Activated CD8-positive, alpha-beta T cell treated with anti-CD3 and anti-CD28 coated beads, Interleukin-2, amount 10 ng/mL, durations not matched to agents 7 days and 5 days (primary cell): ENCODE results near the gene CCDC83. TPM values are rescaled to one million over a fixed set of nuclear protein-coding genes. Genes with fewer than 3 reads are reported as not detected.
"Not testable (repeated sequence)": the region's sequence is repeated elsewhere in the genome, so short reads cannot be mapped to it uniquely, and the experiment has no call there.

ENCODE experiments used
- ATAC-seq: fragments of 150-1000 bp; cut with Tn5 transposase; one replicate; pipeline ENCODE4 v1.10.0; 2021; ENCODE audit warnings: moderate library complexity
- CTCF ChIA-PET: fragments of 350-600 bp; sonication (Branson Sonifier 250); formaldehyde crosslinking; loops from one replicate; lab custom pipeline; 2021; ENCODE audit warnings: antibody characterized with exemption; lab: Charles Lee
- POLR2A ChIA-PET: fragments of 350-600 bp; sonication (Branson Sonifier 250); formaldehyde crosslinking; loops from one replicate; lab custom pipeline; 2021; ENCODE audit warnings: antibody characterized with exemption; lab: Charles Lee
- DNase-seq: peaks from one replicate; pipeline ENCODE4 v3.0.0-alpha.2; 2020
- H3K27ac Mint-ChIP-seq: one replicate; pipeline ENCODE4 v1.8.0; 2021; ENCODE audit warnings: mild to moderate bottlenecking, mixed read lengths
- H3K27me3 Mint-ChIP-seq: one replicate; pipeline ENCODE4 v1.8.0; 2021; ENCODE audit warnings: low read depth, mixed read lengths
- H3K36me3 Mint-ChIP-seq: one replicate; pipeline ENCODE4 v1.8.0; 2021; ENCODE audit warnings: low read depth, mixed read lengths
- H3K4me1 Mint-ChIP-seq: one replicate; pipeline ENCODE4 v1.8.0; 2021; ENCODE audit warnings: low read depth, mixed read lengths
- H3K4me3 Mint-ChIP-seq: one replicate; pipeline ENCODE4 v1.8.0; 2021; ENCODE audit warnings: mild to moderate bottlenecking, mixed read lengths
- H3K9me3 Mint-ChIP-seq: one replicate; pipeline ENCODE4 v1.8.0; 2022; ENCODE audit warnings: mixed read lengths; ENCODE audit not compliant: insufficient read depth
- total RNA-seq, 2 experiments: library from RNA; stranded (reverse); gene quantifications; one replicate each; pipeline ENCODE4 v1.2.3, GENCODE V29; 2021

Gene CCDC83
- total RNA-seq, 2 experiments from 2014 or later = not detected

- Mint-ChIP-seq H3K4me1 (peaks cover 21% of the 10 kb centered on the region), H3K9me3 (peaks cover 16% of the 10 kb centered on the region), H3K36me3 (peaks cover 20% of the 10 kb centered on the region), H3K27ac (no peak overlapping the region), H3K4me3 (no peak overlapping the region), H3K27me3 (no peaks in the 10 kb centered on the region)
- ChIA-PET CTCF (interaction anchor here (0.9 to 1.2 kb wide), 3 partner anchors 24 to 324 kb away, joined by 3 to 7 read pairs (median 3); partner anchors contain the start of gene CCDC83), POLR2A (interaction anchor here (0.6 kb wide), 1 partner anchor 21 kb away, joined by 3 read pairs; no protein-coding TSS in a partner anchor)
- DNase-seq = no peak
- ATAC-seq = no peak
These were observed 91.0 kb downstream of the CCDC83 start for GRCh38 chr11:85946221-85946620.

DNA sequence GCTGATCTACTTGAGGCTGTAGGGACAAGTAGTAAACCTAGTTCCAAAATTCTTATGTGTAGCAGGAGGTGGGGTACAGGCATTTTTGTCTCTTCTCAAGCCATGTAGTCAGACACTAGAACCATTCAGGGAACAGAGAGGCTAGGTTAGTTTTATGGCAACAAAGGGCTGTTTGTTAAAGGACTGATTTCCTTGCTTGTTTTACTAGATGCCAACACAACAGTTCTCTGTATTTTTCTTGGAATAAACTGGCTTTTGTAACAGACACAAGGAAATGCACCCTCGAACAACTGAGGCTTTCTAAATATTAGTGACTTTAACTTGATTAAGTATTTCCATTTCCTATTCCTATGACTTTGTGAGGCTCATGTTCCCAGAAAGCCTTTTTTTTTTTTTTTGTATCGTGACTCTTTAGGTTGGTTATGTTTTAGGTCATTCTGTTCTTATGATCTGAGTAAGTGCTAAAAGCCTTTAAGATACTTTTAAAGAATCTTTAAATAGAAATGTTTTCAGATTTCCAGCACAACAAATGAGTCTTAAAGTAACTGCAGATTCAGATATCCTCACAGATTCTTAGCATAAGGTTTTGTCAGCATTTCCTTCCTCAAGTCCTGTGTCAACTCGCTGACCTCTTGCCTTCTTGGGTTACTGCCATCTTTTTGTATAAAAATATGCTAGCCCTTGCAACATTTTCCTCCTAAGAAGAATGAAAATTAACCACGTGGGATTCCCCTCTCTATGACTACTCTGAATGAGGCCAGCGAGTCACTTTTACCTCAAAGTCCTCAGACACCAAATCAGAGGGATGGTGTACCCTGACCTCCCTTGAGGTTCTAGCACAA lies 92.5 kb downstream of the CCDC83 start:
- ChIA-PET CTCF (interaction anchor here (0.7 to 1.3 kb wide), 2 partner anchors 14 to 71 kb away, joined by 3 to 4 read pairs; no protein-coding TSS in a partner anchor), POLR2A (no interaction called here)

DNA sequence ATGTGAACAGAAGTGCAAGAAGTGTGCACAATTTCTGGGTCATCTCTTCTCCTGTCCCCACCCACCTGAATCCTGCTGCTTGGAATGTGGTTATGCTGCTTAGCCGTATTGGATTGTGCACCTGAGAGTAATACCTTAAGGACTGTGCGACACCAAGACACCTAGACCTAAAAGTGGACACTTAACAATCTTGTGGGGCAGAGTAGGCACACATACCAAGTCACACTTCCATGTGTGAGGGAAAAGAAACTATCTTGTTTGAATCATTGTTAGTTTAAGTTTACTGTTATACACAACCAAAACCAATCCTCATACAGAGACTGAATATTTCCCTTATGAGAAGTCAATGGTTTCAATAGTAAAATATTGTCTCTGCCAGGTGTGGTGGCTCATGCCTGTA lies 93.7 kb downstream of the CCDC83 start:
- DNase-seq (no peak), ATAC-seq (no peak)
- no peak overlapping the region for H3K4me3 Mint-ChIP-seq

More for the DNA sequence above, 92.5 kb downstream of the CCDC83 start:
- ATAC-seq = no peak
- Mint-ChIP-seq H3K27me3 (no peaks in the 10 kb centered on the region), H3K36me3 (peaks cover 27% of the 10 kb centered on the region), H3K4me1 (peaks cover 21% of the 10 kb centered on the region), H3K9me3 (peaks cover 16% of the 10 kb centered on the region), H3K4me3 (no peak overlapping the region), H3K27ac (no peak overlapping the region)
- DNase-seq = no peak

DNA sequence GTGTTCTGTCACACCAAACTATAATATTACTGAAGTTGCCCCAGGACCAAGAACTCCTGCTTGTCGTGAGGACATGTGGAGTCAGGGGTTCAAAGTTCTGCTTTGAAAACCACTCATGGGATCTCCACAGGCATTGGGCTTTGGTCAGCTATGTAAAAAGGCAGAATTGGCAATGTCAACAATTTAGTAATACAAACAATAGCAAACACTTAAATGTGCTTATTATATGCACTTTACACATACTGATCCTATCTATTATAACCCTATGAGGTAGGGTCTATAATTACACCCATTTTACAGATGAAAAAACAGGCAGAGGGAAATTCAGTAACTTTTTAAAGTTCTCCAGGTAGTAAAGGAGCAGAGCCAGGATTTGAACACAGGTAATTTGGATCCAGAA lies 94.6 kb downstream of the CCDC83 start:
- peaks cover 44% of the 10 kb centered on the region for H3K36me3 Mint-ChIP-seq
- peaks cover 14% of the 10 kb centered on the region for H3K9me3 Mint-ChIP-seq
- peaks cover 21% of the 10 kb centered on the region for H3K4me1 Mint-ChIP-seq
- DNase-seq (no peak), ATAC-seq (no peak)
- POLR2A ChIA-PET = interaction anchor here (1.3 kb wide), 1 partner anchor 19 kb away, joined by 4 read pairs; no protein-coding TSS in a partner anchor
- CTCF ChIA-PET = no interaction called here
- no peak overlapping the region for H3K4me3 Mint-ChIP-seq
- no peaks in the 10 kb centered on the region for H3K27me3 Mint-ChIP-seq
- no peak overlapping the region for H3K27ac Mint-ChIP-seq

More for the DNA sequence above, 93.7 kb downstream of the CCDC83 start:
- POLR2A ChIA-PET = no interaction called here
- Mint-ChIP-seq H3K4me1 (peaks cover 21% of the 10 kb centered on the region), H3K36me3 (peaks cover 37% of the 10 kb centered on the region), H3K9me3 (peaks cover 16% of the 10 kb centered on the region), H3K27ac (no peak overlapping the region), H3K27me3 (no peaks in the 10 kb centered on the region)
- CTCF ChIA-PET = interaction anchor here (0.7 to 1.3 kb wide), 2 partner anchors 12 to 73 kb away, joined by 3 to 4 read pairs; no protein-coding TSS in a partner anchor

GRCh38 chr11:85950317-85951048 lies 95.3 kb downstream of the CCDC83 start:
- no peak overlapping the region for H3K27ac Mint-ChIP-seq
- ChIA-PET CTCF (no interaction called here), POLR2A (interaction anchor here (0.6 to 1.3 kb wide), 2 partner anchors 9 to 18 kb away, joined by 4 read pairs; no protein-coding TSS in a partner anchor)
- ATAC-seq (no peak), DNase-seq (no peak)
- H3K9me3 Mint-ChIP-seq = peaks cover 9% of the 10 kb centered on the region
- no peak overlapping the region for H3K4me3 Mint-ChIP-seq
- H3K36me3 Mint-ChIP-seq = peaks cover 41% of the 10 kb centered on the region
- H3K27me3 Mint-ChIP-seq = no peaks in the 10 kb centered on the region
- peaks cover 19% of the 10 kb centered on the region for H3K4me1 Mint-ChIP-seq

DNA sequence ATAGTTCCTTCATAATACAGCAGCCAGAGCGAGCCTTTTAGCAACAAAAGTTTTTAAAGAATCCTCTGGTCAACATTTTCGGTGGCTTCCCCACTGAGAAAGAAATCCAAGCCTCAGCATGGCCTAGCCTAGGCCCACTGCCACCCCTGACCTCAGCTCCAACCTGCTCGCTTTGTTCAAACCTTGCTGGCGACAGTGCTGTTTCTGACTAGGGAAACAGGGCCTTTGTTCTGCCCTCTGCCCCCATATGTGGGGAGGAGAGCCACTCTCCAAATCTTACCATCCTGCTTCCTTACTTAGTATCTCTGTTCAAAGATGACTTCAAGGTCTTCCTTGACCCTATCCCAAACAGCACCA lies 95.8 kb downstream of the CCDC83 start:
- DNase-seq (no peak), ATAC-seq (no peak)
- no peak overlapping the region for H3K4me3 Mint-ChIP-seq
- H3K9me3 Mint-ChIP-seq = peaks cover 4% of the 10 kb centered on the region
- peaks cover 14% of the 10 kb centered on the region for H3K4me1 Mint-ChIP-seq
- no peak overlapping the region for H3K27ac Mint-ChIP-seq
- ChIA-PET CTCF (interaction anchor here (0.8 kb wide), 1 partner anchor 27 kb away, joined by 3 read pairs; no protein-coding TSS in a partner anchor), POLR2A (interaction anchor here (0.6 to 1.3 kb wide), 2 partner anchors 8 to 18 kb away, joined by 4 read pairs; no protein-coding TSS in a partner anchor)
- peaks cover 41% of the 10 kb centered on the region for H3K36me3 Mint-ChIP-seq
- H3K27me3 Mint-ChIP-seq = no peaks in the 10 kb centered on the region

GRCh38 chr11:85951428-85952107 lies 96.4 kb downstream of the CCDC83 start:
- Mint-ChIP-seq H3K4me1 (peaks cover 10% of the 10 kb centered on the region), H3K4me3 (no peak overlapping the region), H3K27me3 (no peaks in the 10 kb centered on the region), H3K9me3 (no peaks in the 10 kb centered on the region), H3K27ac (no peak overlapping the region), H3K36me3 (peaks cover 46% of the 10 kb centered on the region)
- DNase-seq (no peak), ATAC-seq (no peak)
- ChIA-PET CTCF (interaction anchor here (0.8 kb wide), 1 partner anchor 27 kb away, joined by 3 read pairs; no protein-coding TSS in a partner anchor), POLR2A (no interaction called here)

DNA sequence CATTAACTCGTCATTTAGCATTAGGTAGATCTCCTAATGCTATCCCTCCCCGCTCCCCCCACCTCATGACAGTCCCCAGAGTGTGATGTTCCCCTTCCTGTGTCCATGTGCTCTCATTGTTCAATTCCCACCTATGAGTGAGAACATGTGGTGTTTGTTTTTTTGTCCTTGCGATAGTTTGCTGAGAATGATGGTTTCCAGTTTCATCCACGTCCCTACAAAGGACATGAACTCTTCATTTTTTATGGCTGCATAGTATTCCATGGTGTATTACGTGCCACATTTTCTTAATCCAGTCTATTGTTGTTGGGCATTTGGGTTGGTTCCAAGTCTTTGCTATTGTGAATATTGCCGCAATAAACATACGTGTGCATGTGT lies 96.9 kb downstream of the CCDC83 start:
- H3K27ac Mint-ChIP-seq, CTCF ChIA-PET, POLR2A ChIA-PET, H3K27me3 Mint-ChIP-seq, H3K4me3 Mint-ChIP-seq, ATAC-seq, DNase-seq, H3K9me3 Mint-ChIP-seq: not testable (repeated sequence)
- Mint-ChIP-seq H3K36me3 (peaks cover 49% of the 10 kb centered on the region), H3K4me1 (peaks cover 10% of the 10 kb centered on the region)

DNA sequence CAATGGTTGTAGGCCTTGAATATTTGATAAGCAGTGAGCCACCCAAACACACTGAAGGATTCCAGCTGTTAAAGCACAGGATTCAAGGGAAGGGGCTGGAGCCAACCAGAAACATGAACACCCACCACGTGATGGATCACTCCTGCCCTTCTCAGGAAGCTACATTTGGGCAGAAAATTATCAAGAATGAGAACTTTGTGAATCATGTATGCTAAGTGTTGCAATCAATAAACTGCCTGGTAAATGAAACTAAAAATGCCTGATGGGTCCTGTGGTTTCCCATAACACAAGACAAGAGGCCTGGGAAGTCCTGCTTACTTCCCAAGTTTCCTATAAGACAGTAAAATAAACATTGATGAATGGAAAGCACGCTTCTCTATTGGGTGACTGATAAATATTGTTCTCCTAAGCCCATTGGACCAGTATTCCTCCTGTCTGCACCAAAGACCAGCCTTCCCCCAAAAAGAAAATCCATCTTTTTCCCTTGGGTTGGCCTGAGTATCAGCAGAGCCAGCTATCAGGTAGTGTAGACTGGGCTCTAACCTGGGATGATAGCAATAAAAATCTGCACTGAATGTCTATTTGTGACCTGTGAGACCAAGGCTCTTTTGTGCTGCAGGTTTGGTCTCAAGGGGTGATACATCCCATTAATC lies 98.4 kb downstream of the CCDC83 start:
- Mint-ChIP-seq H3K4me1 (peaks cover 4% of the 10 kb centered on the region), H3K4me3 (no peak overlapping the region), H3K9me3 (no peaks in the 10 kb centered on the region), H3K36me3 (peaks cover 59% of the 10 kb centered on the region), H3K27ac (no peak overlapping the region), H3K27me3 (no peaks in the 10 kb centered on the region)
- POLR2A ChIA-PET = interaction anchor here (0.9 kb wide), 1 partner anchor 200 kb away, joined by 3 read pairs; no protein-coding TSS in a partner anchor
- no peak for DNase-seq
- ATAC-seq = no peak
- CTCF ChIA-PET = no interaction called here

- H3K36me3 Mint-ChIP-seq = peaks cover 70% of the 10 kb centered on the region
- no peak overlapping the region for H3K27ac Mint-ChIP-seq
- CTCF ChIA-PET = interaction anchor here (0.8 to 1.1 kb wide), 2 partner anchors 9 to 13 kb away, joined by 3 to 4 read pairs; no protein-coding TSS in a partner anchor
- no peak overlapping the region for H3K4me3 Mint-ChIP-seq
- DNase-seq (no peak), ATAC-seq (no peak)
- POLR2A ChIA-PET = no interaction called here
- no peaks in the 10 kb centered on the region for H3K9me3 Mint-ChIP-seq
- no peaks in the 10 kb centered on the region for H3K4me1 Mint-ChIP-seq
- no peaks in the 10 kb centered on the region for H3K27me3 Mint-ChIP-seq
These were observed 100.3 kb downstream of the CCDC83 start for GRCh38 chr11:85955531-85955930.

GRCh38 chr11:85960678-85961077 lies 105.5 kb downstream of the CCDC83 start:
- Mint-ChIP-seq H3K4me1 (no peaks in the 10 kb centered on the region), H3K27ac (no peak overlapping the region), H3K27me3 (no peaks in the 10 kb centered on the region), H3K36me3 (peaks cover 72% of the 10 kb centered on the region), H3K9me3 (no peaks in the 10 kb centered on the region), H3K4me3 (no peak overlapping the region)
- no peak for ATAC-seq
- DNase-seq = no peak
- CTCF ChIA-PET = interaction anchor here (1.4 to 2.1 kb wide), 3 partner anchors 10 to 15 kb away, joined by 4 to 7 read pairs (median 4); no protein-coding TSS in a partner anchor
- POLR2A ChIA-PET = no interaction called here
